Esophagus muscularis mucosa (tissue), 4 donors: ENCODE data around the gene KRTAP19-3. TPM values are rescaled to one million over a fixed set of nuclear protein-coding genes. Genes with fewer than 3 reads are reported as not detected.

Experiments
- DNase-seq: peaks from one replicate; pipeline ENCODE4 v3.0.0-alpha.2; 2017; ENCODE audit errors: extremely low spot score
- H3K27ac ChIP-seq, 4 donors: fragments of 200-600 bp; sonication (generic); replicated peaks in 1 of 4; 1 replicate in 3 of 4; 2 replicates in 1 of 4; pipeline ENCODE4 v1.5.1; 2016 to 2019; ENCODE audit warnings: mild to moderate bottlenecking in 1 of 4
- H3K27me3 ChIP-seq, 4 donors: fragments of 200-600 bp; sonication (generic); one replicate each; pipeline versions ENCODE4 v1.5.1 to v1.6.0; 2016 to 2019
- H3K36me3 ChIP-seq, 4 donors: fragments of 200-600 bp; sonication (generic); one replicate each; pipeline ENCODE4 v1.5.1; 2016 to 2019
- H3K4me1 ChIP-seq, 4 donors: fragments of 200-600 bp; sonication (generic); one replicate each; pipeline ENCODE4 v1.5.1; 2016 to 2019
- H3K4me3 ChIP-seq, 4 donors: fragments of 200-600 bp; sonication (generic); 1 replicate in 2 of 4; 2 replicates in 2 of 4; pipeline ENCODE4 v1.5.1; 2016 to 2019; ENCODE audit warnings: mild to moderate bottlenecking in 4 of 4, moderate library complexity in 1 of 4
- H3K9me3 ChIP-seq, 4 donors: fragments of 200-600 bp; sonication (generic); 1 replicate in 3 of 4; 2 replicates in 1 of 4; pipeline ENCODE4 v1.5.1; 2016 to 2019
- EP300 ChIP-seq: sonication (generic); formaldehyde crosslinking; IDR thresholded peaks from one replicate; pipeline ENCODE4 v1.6.1; 2017; ENCODE audit warnings: antibody characterized with exemption
- POLR2A ChIP-seq: fragments of 450-650 bp; IDR thresholded peaks from one replicate; pipeline ENCODE4 v1.6.1; 2017; ENCODE audit warnings: antibody characterized with exemption, moderate library complexity, mild to moderate bottlenecking, low read depth
- POLR2AphosphoS5 ChIP-seq, 2 donors: sonication (generic); formaldehyde crosslinking; IDR thresholded peaks; one replicate each; pipeline ENCODE4 v1.6.1; 2017; ENCODE audit warnings: antibody characterized with exemption in 2 of 2
- WGBS: methylation state at CpG from one replicate; pipeline ENCODE4 v1.1.5; 2018; 5-methylcytosine and 5-hydroxymethylcytosine counted together
- intact Hi-C: fragments of 100-400 bp; cut with DNase I; formaldehyde crosslinking; loops from one replicate; pipeline ENCODE4 v1.15.1; 2023
- total RNA-seq, 4 donors: library from RNA; depleted of rRNA; stranded (reverse); fragments of >200 nt; gene quantifications; one replicate each; pipeline versions ENCODE4 v1.1.0 to v1.2.1, GENCODE V29; 2016
- TF ChIP-seq, protein P1 (sequence below), 3 experiments: fragments of 200-600 bp in 2 of 3; fragments of 450-650 bp in 1 of 3; sonication (generic) in 2 of 3; IDR thresholded peaks; one replicate each; pipeline ENCODE4 v1.5.1; 2017 to 2019; ENCODE audit warnings: antibody characterized with exemption in 3 of 3, mild to moderate bottlenecking in 2 of 3, moderate library complexity in 1 of 3

Gene KRTAP19-3
- total RNA-seq, 4 donors from 2014 or later: not detected

DNA sequence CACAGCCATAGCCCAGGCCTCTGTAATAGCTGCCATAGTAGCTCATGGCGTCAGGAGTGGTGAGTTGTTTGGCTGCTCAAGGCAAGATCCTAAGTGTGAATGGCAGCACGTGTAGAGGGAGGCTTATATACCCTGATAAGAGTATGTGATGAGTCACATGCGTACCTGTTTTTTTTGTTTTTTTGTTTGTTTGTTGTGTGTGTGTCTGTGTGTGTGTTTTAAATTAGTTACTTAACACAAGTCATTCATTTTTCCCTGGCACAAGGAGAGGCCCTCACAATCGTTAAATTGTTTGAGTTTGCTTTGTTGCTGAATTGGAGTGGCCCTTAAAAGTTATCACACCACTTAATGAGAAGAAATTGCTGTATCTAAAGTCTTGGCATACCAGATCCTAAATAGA lies 5.3 kb upstream of the KRTAP19-3 start, which contains the start of gene KRTAP19-4:
Gene KRTAP19-4 (minus strand): TSS at position 101 of the 400 bp plus-strand sequence. CDS start 55 bp downstream, at position 46.
- no peaks in the 10 kb centered on the region for H3K9me3 ChIP-seq
- no peak for DNase-seq
- WGBS: 84% methylated on average over 4 of the region's 4 CpGs
- no peaks in the 10 kb centered on the region for H3K36me3 ChIP-seq
- intact Hi-C loops: no loop called here
- no peaks in the 10 kb centered on the region for H3K4me1 ChIP-seq
- no peak within 1 kb of the TSS for H3K27ac ChIP-seq
- TF ChIP-seq POLR2A (no peak), EP300 (no peak), POLR2AphosphoS5 (IDR thresholded peaks at IDR 0.05) (no peak)
- TF ChIP-seq, protein P1, sequence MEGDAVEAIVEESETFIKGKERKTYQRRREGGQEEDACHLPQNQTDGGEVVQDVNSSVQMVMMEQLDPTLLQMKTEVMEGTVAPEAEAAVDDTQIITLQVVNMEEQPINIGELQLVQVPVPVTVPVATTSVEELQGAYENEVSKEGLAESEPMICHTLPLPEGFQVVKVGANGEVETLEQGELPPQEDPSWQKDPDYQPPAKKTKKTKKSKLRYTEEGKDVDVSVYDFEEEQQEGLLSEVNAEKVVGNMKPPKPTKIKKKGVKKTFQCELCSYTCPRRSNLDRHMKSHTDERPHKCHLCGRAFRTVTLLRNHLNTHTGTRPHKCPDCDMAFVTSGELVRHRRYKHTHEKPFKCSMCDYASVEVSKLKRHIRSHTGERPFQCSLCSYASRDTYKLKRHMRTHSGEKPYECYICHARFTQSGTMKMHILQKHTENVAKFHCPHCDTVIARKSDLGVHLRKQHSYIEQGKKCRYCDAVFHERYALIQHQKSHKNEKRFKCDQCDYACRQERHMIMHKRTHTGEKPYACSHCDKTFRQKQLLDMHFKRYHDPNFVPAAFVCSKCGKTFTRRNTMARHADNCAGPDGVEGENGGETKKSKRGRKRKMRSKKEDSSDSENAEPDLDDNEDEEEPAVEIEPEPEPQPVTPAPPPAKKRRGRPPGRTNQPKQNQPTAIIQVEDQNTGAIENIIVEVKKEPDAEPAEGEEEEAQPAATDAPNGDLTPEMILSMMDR (IDR thresholded peaks at IDR 0.05): no peak
- no peak within 1 kb of the TSS for H3K4me3 ChIP-seq
- H3K27me3 ChIP-seq: no peaks in the 10 kb centered on the region

DNA sequence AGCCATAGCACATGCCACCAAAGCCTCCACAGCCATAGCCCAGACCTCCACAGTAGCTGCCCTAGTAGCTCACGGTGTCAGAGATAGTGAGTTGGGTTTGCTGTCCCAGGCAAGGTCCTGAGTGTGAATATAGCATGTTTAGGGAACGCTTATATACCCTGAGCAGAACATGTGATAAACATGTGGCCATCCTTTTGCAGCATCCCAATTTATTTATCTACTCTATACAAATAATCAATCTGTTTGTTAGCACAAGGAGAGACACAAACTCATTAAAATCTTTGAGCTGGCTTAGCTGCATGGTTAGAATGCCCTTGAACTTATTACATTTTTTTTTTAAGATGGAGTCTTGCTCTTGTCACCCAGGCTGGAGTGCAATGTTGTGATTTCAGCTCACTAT lies 4.5 kb downstream of the KRTAP19-3 start, which contains the start of gene KRTAP19-2:
Gene KRTAP19-2 (minus strand): TSS at position 101 of the 400 bp plus-strand sequence. CDS start 88 bp downstream, at position 13.
- no peak for DNase-seq
- no peaks in the 10 kb centered on the region for H3K27me3 ChIP-seq
- intact Hi-C loops: no loop called here
- 97% methylated on average over 2 of the region's 2 CpGs for WGBS
- H3K36me3 ChIP-seq: no peaks in the 10 kb centered on the region
- no peak within 1 kb of the TSS for H3K4me3 ChIP-seq
- H3K9me3 ChIP-seq: no peaks in the 10 kb centered on the region
- TF ChIP-seq POLR2AphosphoS5 (IDR thresholded peaks at IDR 0.05) (no peak), EP300 (no peak), POLR2A (no peak)
- TF ChIP-seq, protein P1 (IDR thresholded peaks at IDR 0.05): no peak
- H3K27ac ChIP-seq: no peak within 1 kb of the TSS
- no peaks in the 10 kb centered on the region for H3K4me1 ChIP-seq

DNA sequence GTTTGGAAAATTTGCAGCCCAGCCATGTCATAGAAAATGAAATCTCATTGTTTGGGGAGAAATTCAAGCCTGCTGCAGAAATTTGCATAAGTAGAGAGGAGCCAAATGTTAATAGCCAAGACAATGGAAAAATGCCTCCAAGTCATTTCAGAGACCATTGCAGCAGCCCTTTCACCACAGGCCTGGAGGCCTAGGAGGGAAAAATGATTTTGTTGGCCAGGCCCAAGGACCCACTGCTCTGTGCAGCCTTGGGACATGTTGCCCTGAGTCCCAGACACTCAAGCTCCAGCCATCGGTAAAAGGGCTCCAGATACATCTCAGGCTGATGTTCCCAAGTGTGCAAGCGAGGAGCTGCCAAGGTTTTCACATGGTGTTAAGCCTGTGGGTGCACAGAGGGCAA lies 5.6 kb downstream of the KRTAP19-3 start:
- H3K27ac ChIP-seq: no peak overlapping the region
- no peak for DNase-seq
- no peaks in the 10 kb centered on the region for H3K27me3 ChIP-seq
- no peaks in the 10 kb centered on the region for H3K4me1 ChIP-seq
- 79% methylated on average over 2 of the region's 2 CpGs for WGBS
- no peaks in the 10 kb centered on the region for H3K9me3 ChIP-seq
- H3K4me3 ChIP-seq: no peak overlapping the region
- no peaks in the 10 kb centered on the region for H3K36me3 ChIP-seq
- TF ChIP-seq EP300 (no peak), POLR2AphosphoS5 (IDR thresholded peaks at IDR 0.05) (no peak), POLR2A (no peak)
- TF ChIP-seq, protein P1 (IDR thresholded peaks at IDR 0.05): no peak
- intact Hi-C loops: no loop called here

DNA sequence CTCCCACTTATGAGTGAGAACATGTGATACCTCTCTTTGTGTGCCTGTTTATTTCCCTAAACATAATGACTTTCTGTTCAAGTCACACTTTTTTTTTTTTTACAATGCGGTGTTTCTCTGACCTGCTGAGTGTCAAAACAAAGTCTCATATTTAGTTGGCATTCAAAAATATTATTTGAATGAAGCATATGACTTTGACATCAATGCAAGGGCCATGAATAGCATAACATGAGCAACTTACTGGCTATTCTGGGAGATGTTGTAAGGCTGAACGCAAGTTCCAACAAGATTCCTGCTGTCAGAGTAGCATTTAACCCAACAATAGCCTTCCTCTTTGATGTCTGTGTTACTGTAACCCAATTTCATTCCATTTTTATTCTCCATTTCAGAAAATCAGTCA lies 9.7 kb downstream of the KRTAP19-3 start:
- no peak overlapping the region for H3K4me3 ChIP-seq
- peaks cover 0 to 3% (median 0%) of the 10 kb centered on the region in 4 donors for H3K4me1 ChIP-seq
- no peaks in the 10 kb centered on the region for H3K36me3 ChIP-seq
- no peak overlapping the region for H3K27ac ChIP-seq
- no peak for DNase-seq
- 55% methylated on average over 2 of the region's 2 CpGs for WGBS
- no peaks in the 10 kb centered on the region for H3K9me3 ChIP-seq
- no peaks in the 10 kb centered on the region for H3K27me3 ChIP-seq
- no peak for TF ChIP-seq POLR2AphosphoS5 (IDR thresholded peaks at IDR 0.05)
- TF ChIP-seq POLR2A: no peak
- TF ChIP-seq EP300: no peak
- TF ChIP-seq, protein P1 (IDR thresholded peaks at IDR 0.05): no peak
- intact Hi-C loops: no loop called here

DNA sequence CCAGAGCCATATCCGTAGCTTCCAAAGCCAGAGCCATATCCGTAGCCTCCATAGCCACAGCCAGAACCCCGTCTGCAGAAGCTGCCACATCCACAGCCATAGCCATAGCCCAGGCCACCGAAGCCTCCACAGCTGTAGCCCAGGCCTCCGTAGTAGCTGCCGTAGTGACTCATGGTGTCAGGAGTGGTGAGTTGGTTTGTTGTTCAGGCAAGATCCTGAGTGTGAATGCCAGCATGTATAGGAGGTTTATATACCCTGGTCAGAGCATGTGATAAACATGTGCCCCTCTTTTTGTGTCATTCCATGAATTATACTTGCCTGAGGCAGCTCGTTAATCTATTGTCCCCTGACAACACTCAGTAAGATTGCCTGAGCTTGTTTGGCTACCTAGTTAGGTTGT lies 11.7 kb downstream of the KRTAP19-3 start, which contains the start of gene KRTAP19-1:
Gene KRTAP19-1 (minus strand): TSS at position 223 of the 400 bp plus-strand sequence. CDS start 50 bp downstream, at position 173.
- WGBS: 91% methylated on average over 7 of the region's 7 CpGs
- no peak within 1 kb of the TSS for H3K4me3 ChIP-seq
- no peaks in the 10 kb centered on the region for H3K36me3 ChIP-seq
- H3K4me1 ChIP-seq: peaks cover 0 to 3% (median 0%) of the 10 kb centered on the region in 4 donors
- TF ChIP-seq POLR2AphosphoS5 (IDR thresholded peaks at IDR 0.05) (no peak), POLR2A (no peak), EP300 (no peak)
- TF ChIP-seq, protein P1 (IDR thresholded peaks at IDR 0.05): no peak
- H3K27me3 ChIP-seq: no peaks in the 10 kb centered on the region
- intact Hi-C loops: no loop called here
- H3K9me3 ChIP-seq: no peaks in the 10 kb centered on the region
- H3K27ac ChIP-seq: no peak within 1 kb of the TSS
- DNase-seq: no peak
